Esophagus muscularis mucosa (tissue), 4 donors: Measurements from ENCODE around the gene SEPTIN8. TPM values are rescaled to one million over a fixed set of nuclear protein-coding genes. Genes with fewer than 3 reads are reported as not detected.
A peak's percentile ranks its signal among the peaks of the same experiment; 100 is the strongest.

Source experiments
- DNase-seq: peaks from one replicate; pipeline ENCODE4 v3.0.0-alpha.2; 2017; ENCODE audit errors: extremely low spot score
- H3K27ac ChIP-seq, 4 donors: fragments of 200-600 bp; sonication (generic); replicated peaks in 1 of 4; 1 replicate in 3 of 4; 2 replicates in 1 of 4; pipeline ENCODE4 v1.5.1; 2016 to 2019; ENCODE audit warnings: mild to moderate bottlenecking in 1 of 4
- H3K27me3 ChIP-seq, 4 donors: fragments of 200-600 bp; sonication (generic); one replicate each; pipeline versions ENCODE4 v1.5.1 to v1.6.0; 2016 to 2019
- H3K36me3 ChIP-seq, 4 donors: fragments of 200-600 bp; sonication (generic); one replicate each; pipeline ENCODE4 v1.5.1; 2016 to 2019
- H3K4me1 ChIP-seq, 4 donors: fragments of 200-600 bp; sonication (generic); one replicate each; pipeline ENCODE4 v1.5.1; 2016 to 2019
- H3K4me3 ChIP-seq, 4 donors: fragments of 200-600 bp; sonication (generic); 1 replicate in 2 of 4; 2 replicates in 2 of 4; pipeline ENCODE4 v1.5.1; 2016 to 2019; ENCODE audit warnings: mild to moderate bottlenecking in 4 of 4, moderate library complexity in 1 of 4
- H3K9me3 ChIP-seq, 4 donors: fragments of 200-600 bp; sonication (generic); 1 replicate in 3 of 4; 2 replicates in 1 of 4; pipeline ENCODE4 v1.5.1; 2016 to 2019
- EP300 ChIP-seq: sonication (generic); formaldehyde crosslinking; IDR thresholded peaks from one replicate; pipeline ENCODE4 v1.6.1; 2017; ENCODE audit warnings: antibody characterized with exemption
- POLR2A ChIP-seq: fragments of 450-650 bp; IDR thresholded peaks from one replicate; pipeline ENCODE4 v1.6.1; 2017; ENCODE audit warnings: antibody characterized with exemption, moderate library complexity, mild to moderate bottlenecking, low read depth
- POLR2AphosphoS5 ChIP-seq, 2 donors: sonication (generic); formaldehyde crosslinking; IDR thresholded peaks; one replicate each; pipeline ENCODE4 v1.6.1; 2017; ENCODE audit warnings: antibody characterized with exemption in 2 of 2
- WGBS: methylation state at CpG from one replicate; pipeline ENCODE4 v1.1.5; 2018; 5-methylcytosine and 5-hydroxymethylcytosine counted together
- intact Hi-C: fragments of 100-400 bp; cut with DNase I; formaldehyde crosslinking; loops from one replicate; pipeline ENCODE4 v1.15.1; 2023
- total RNA-seq, 4 donors: library from RNA; depleted of rRNA; stranded (reverse); fragments of >200 nt; gene quantifications; one replicate each; pipeline versions ENCODE4 v1.1.0 to v1.2.1, GENCODE V29; 2016
- TF ChIP-seq, protein P1 (sequence below), 3 experiments: fragments of 200-600 bp in 2 of 3; fragments of 450-650 bp in 1 of 3; sonication (generic) in 2 of 3; IDR thresholded peaks; one replicate each; pipeline ENCODE4 v1.5.1; 2017 to 2019; ENCODE audit warnings: antibody characterized with exemption in 3 of 3, mild to moderate bottlenecking in 2 of 3, moderate library complexity in 1 of 3

The SEPTIN8 gene
- total RNA-seq, 4 donors from 2014 or later, result 26.7 to 42.8 (median 36.9) TPM

DNA sequence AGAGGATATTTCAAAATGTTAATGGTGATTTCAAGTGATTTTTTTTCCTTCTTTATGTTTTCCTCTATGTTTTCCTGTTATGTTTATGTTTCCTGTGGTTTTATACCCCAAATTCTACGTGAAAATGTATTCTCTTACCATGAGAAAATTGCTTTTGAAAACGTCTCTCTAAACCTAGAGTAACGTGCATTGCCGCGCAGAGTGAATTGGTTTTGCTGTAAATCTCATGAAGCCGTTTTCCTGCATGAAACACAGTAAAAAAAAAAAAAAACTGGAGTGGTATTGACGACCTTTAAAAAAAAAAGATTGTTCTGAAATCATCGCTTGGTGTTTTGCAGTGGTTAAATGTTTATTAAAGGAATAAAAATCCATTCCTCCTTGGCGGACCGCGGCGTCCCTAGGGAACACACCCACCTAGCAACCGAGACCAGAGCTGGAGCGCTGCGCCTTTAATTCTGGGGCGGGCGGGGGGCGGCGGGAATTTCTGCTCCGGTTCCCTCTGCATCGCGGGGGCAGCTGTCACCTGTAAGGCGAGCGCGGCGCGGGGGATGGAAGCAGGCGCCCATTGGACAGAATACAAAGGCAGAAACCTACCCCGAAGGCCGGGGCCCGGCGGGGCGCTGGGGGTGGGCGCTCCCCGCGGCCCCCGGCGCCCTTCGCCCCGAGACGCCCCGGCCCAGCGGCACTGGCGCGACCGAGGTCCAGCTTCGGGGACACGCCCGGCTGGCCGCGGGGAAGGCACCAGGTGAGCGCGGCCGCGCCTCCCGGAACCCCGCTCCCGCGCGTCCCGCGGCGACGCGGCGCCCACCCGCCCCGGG lies 36.0 kb upstream of the SEPTIN8 start, which contains the start of gene SOWAHA:
Gene SOWAHA (plus strand): TSS at position 522 of the 818 bp plus-strand sequence. CDS start 320 bp downstream, outside the sequence.
- no peak within 1 kb of the TSS for H3K27ac ChIP-seq
- H3K9me3 ChIP-seq, result no peaks in the 10 kb centered on the region
- H3K36me3 ChIP-seq, result no peaks in the 10 kb centered on the region
- peaks cover 0 to 55% (median 33%) of the 10 kb centered on the region in 4 donors for H3K27me3 ChIP-seq
- 5% methylated on average over 32 of the region's 68 CpGs for WGBS
- no peak for DNase-seq
- peaks cover 14 to 26% (median 22%) of the 10 kb centered on the region in 4 donors for H3K4me1 ChIP-seq
- intact Hi-C loops, result loop anchor here (10.0 kb wide), 1 partner anchor 58 kb away; no protein-coding TSS in a partner anchor
- TF ChIP-seq POLR2A (no peak), EP300 (no peak), POLR2AphosphoS5 (IDR thresholded peaks at IDR 0.05) (no peak)
- TF ChIP-seq, protein P1, sequence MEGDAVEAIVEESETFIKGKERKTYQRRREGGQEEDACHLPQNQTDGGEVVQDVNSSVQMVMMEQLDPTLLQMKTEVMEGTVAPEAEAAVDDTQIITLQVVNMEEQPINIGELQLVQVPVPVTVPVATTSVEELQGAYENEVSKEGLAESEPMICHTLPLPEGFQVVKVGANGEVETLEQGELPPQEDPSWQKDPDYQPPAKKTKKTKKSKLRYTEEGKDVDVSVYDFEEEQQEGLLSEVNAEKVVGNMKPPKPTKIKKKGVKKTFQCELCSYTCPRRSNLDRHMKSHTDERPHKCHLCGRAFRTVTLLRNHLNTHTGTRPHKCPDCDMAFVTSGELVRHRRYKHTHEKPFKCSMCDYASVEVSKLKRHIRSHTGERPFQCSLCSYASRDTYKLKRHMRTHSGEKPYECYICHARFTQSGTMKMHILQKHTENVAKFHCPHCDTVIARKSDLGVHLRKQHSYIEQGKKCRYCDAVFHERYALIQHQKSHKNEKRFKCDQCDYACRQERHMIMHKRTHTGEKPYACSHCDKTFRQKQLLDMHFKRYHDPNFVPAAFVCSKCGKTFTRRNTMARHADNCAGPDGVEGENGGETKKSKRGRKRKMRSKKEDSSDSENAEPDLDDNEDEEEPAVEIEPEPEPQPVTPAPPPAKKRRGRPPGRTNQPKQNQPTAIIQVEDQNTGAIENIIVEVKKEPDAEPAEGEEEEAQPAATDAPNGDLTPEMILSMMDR (IDR thresholded peaks at IDR 0.05), result no peak
- peak within 1 kb of the TSS; percentile 47 to 55 (median 48) for H3K4me3 ChIP-seq

DNA sequence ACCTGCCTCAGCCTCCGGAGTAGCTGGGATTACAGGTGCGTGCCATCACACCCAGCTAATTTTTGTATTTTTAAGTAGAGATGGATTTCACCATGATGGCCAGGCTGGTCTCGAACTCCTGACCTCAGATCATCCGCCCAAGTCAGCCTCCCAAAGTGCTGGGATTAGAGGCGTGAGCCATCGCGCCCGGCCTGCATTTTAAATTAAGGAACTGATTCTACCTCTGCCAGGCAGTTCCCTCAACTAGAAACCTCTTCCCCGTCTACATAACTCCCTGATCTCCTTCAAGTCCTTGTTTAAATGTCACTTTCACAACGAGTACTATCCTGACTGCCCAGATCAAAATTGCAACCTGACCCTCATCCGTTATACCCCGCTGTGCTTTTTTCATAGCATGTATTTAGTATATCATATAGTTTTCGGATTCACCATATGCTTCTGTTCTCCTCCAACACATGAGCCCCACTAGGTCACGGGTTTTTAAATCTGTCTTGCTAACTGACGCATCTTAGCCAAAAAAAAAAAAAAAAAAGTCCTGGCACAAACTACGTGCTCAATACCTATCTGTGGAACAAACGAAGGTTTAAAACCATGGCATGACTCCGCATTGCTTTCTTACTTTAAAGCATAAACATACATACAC lies 35.2 kb upstream of the SEPTIN8 start:
- H3K27me3 ChIP-seq, result peaks cover 0 to 57% (median 33%) of the 10 kb centered on the region in 4 donors
- H3K36me3 ChIP-seq, result no peaks in the 10 kb centered on the region
- peaks cover 14 to 26% (median 22%) of the 10 kb centered on the region in 4 donors for H3K4me1 ChIP-seq
- H3K27ac ChIP-seq, result no peak overlapping the region
- 56% methylated on average over 18 of the region's 18 CpGs for WGBS
- intact Hi-C loops, result loop anchor here (10.0 kb wide), 1 partner anchor 57 kb away; no protein-coding TSS in a partner anchor
- H3K4me3 ChIP-seq, result no peak overlapping the region
- no peak for DNase-seq
- no peaks in the 10 kb centered on the region for H3K9me3 ChIP-seq
- TF ChIP-seq POLR2A, result no peak
- TF ChIP-seq POLR2AphosphoS5 (IDR thresholded peaks at IDR 0.05), result no peak
- TF ChIP-seq, protein P1 (IDR thresholded peaks at IDR 0.05), result no peak
- no peak for TF ChIP-seq EP300

DNA sequence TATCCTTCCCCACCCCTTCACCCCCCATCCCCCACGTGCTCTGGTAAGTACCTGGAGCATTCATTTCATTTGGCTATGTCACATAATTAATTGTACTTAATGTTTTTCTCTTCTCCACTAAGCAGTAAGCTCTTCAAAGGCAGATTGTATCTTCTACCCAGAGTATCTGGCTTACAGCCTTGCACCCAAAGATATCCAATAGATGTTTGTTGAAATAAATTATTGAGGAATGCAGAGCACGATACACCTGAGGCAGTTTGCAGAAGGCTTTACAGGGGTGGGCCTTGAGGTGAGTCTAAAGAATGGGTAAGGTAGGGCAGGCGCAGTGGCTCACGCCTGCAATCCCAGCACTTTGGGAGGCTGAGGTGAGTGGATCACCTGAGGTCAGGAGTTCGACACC lies 33.6 kb upstream of the SEPTIN8 start:
- 91% methylated on average over 5 of the region's 5 CpGs for WGBS
- H3K27me3 ChIP-seq, result peaks cover 0 to 67% (median 33%) of the 10 kb centered on the region in 4 donors
- intact Hi-C loops, result loop anchor here (10.0 kb wide), 1 partner anchor 56 kb away; no protein-coding TSS in a partner anchor

DNA sequence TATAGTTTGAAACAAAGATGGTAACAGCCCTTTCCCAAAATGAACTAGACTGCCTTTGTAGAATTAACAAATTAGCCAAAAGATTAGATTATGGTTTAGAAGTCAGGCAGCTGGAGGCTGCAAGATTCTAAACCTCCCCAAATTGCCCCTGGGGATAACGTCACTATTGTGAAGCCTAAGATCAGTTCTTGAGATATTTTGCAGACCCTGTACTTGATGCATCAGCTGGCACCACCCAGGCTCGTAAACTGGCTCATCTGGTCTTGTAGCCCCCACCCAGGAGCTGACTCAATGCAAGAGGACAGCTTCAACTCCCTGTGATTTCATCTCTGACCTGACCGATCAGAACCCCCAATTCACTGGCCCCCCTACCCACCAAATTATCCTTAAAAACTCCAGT lies 31.8 kb upstream of the SEPTIN8 start:
- H3K27ac ChIP-seq, result no peak overlapping the region
- TF ChIP-seq, protein P1 (IDR thresholded peaks at IDR 0.05), result no peak
- no peak for TF ChIP-seq EP300
- no peak for TF ChIP-seq POLR2A
- no peak for TF ChIP-seq POLR2AphosphoS5 (IDR thresholded peaks at IDR 0.05)
- intact Hi-C loops, result no loop called here
- H3K27me3 ChIP-seq, result peaks cover 0 to 57% (median 24%) of the 10 kb centered on the region in 4 donors
- no peaks in the 10 kb centered on the region for H3K36me3 ChIP-seq
- peaks cover 10 to 19% (median 14%) of the 10 kb centered on the region in 4 donors for H3K4me1 ChIP-seq
- DNase-seq, result no peak
- 72% methylated on average over 3 of the region's 3 CpGs for WGBS
- no peaks in the 10 kb centered on the region for H3K9me3 ChIP-seq
- no peak overlapping the region for H3K4me3 ChIP-seq

More for the DNA sequence above, 33.6 kb upstream of the SEPTIN8 start:
- no peak overlapping the region for H3K27ac ChIP-seq
- H3K9me3 ChIP-seq, result no peaks in the 10 kb centered on the region
- H3K4me3 ChIP-seq, result no peak overlapping the region
- TF ChIP-seq, protein P1 (IDR thresholded peaks at IDR 0.05), result no peak
- TF ChIP-seq EP300 (no peak), POLR2AphosphoS5 (IDR thresholded peaks at IDR 0.05) (no peak), POLR2A (no peak)
- no peak for DNase-seq
- peaks cover 14 to 26% (median 22%) of the 10 kb centered on the region in 4 donors for H3K4me1 ChIP-seq
- no peaks in the 10 kb centered on the region for H3K36me3 ChIP-seq
